GM23338 (cell line): Measurements from ENCODE around the gene C20orf141.

Experiments
- CREB1 ChIP-seq: fragments of 250-450 bp; sonication (Bioruptor Pico); IDR thresholded peaks from 2 replicates; pipeline ENCODE4 v1.5.0; 2020; ENCODE audit warnings: low read depth, mild to moderate bottlenecking, moderate library complexity
- ETS1 ChIP-seq: IDR thresholded peaks from 2 replicates; pipeline ENCODE4 v1.6.1; 2016; ENCODE audit warnings: antibody characterized with exemption
- EZH2 ChIP-seq: fragments of 200-600 bp; sonication (generic); IDR thresholded peaks from one replicate; pipeline ENCODE4 v1.8.0; 2017; ENCODE audit warnings: antibody characterized with exemption, mild to moderate bottlenecking, low read depth; ENCODE audit not compliant: unreplicated experiment
- EZH2phosphoT487 ChIP-seq: fragments of 200-600 bp; sonication (generic); IDR thresholded peaks from one replicate; pipeline ENCODE4 v1.8.1; 2018; ENCODE audit warnings: antibody characterized with exemption; ENCODE audit not compliant: unreplicated experiment
- JUNB ChIP-seq: IDR thresholded peaks from one replicate; pipeline ENCODE4 v1.6.1; 2016; ENCODE audit warnings: antibody characterized with exemption; ENCODE audit not compliant: unreplicated experiment
- NANOG ChIP-seq: IDR thresholded peaks from 2 replicates; pipeline ENCODE4 v1.6.1; 2016; ENCODE audit warnings: antibody characterized with exemption, borderline replicate concordance
- POLR2AphosphoS5 ChIP-seq: IDR thresholded peaks from 2 replicates; pipeline ENCODE4 v1.6.1; 2016; ENCODE audit warnings: antibody characterized with exemption, low read depth
- REST ChIP-seq: IDR thresholded peaks from one replicate; pipeline ENCODE4 v1.6.1; 2018; ENCODE audit warnings: antibody characterized with exemption; ENCODE audit not compliant: unreplicated experiment
- STAT1 ChIP-seq: IDR thresholded peaks from one replicate; pipeline ENCODE4 v1.6.1; 2016; ENCODE audit warnings: antibody characterized with exemption; ENCODE audit not compliant: unreplicated experiment
- ZNF114 ChIP-seq: fragments of 250-450 bp; sonication (Bioruptor Pico); IDR thresholded peaks from 2 replicates; pipeline ENCODE4 v1.5.0; 2020; ENCODE audit warnings: mild to moderate bottlenecking, moderate library complexity
- ZNF331 ChIP-seq: fragments of 250-450 bp; sonication (Bioruptor Pico); IDR thresholded peaks from 2 replicates; pipeline ENCODE4 v1.5.0; 2020; ENCODE audit warnings: low read depth, mild to moderate bottlenecking, moderate library complexity
- TF ChIP-seq, protein P1 (sequence below), 2 experiments: fragments of 200-600 bp in 1 of 2; sonication (generic) in 1 of 2; conservative IDR thresholded peaks; 2 replicates each; pipeline versions ENCODE4 v1.5.1 to v1.6.1; 2016 to 2017; ENCODE audit warnings: antibody characterized with exemption in 2 of 2, low read depth in 2 of 2, mild to moderate bottlenecking in 2 of 2, moderate library complexity in 1 of 2

DNA sequence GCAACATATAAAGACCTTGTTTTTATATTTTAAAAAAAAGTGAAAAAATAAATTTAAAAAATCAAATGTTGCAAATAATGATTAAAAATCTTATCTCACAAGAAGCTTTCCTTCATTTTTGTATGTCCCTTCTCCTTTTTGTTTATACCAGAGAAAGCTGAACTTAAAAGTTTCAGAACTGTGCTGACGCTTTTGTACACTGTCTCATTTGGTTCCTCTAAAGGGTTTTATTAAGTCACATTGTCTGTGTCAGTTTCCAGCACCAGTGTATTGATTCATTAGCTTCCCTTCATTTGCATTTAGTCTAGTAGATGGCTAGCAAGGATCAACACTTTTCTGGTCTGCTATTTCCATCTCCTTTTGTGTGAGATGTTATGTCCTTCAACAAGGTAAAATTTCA is 19.0 kb downstream of the C20orf141 start:
- TF ChIP-seq, protein P1, sequence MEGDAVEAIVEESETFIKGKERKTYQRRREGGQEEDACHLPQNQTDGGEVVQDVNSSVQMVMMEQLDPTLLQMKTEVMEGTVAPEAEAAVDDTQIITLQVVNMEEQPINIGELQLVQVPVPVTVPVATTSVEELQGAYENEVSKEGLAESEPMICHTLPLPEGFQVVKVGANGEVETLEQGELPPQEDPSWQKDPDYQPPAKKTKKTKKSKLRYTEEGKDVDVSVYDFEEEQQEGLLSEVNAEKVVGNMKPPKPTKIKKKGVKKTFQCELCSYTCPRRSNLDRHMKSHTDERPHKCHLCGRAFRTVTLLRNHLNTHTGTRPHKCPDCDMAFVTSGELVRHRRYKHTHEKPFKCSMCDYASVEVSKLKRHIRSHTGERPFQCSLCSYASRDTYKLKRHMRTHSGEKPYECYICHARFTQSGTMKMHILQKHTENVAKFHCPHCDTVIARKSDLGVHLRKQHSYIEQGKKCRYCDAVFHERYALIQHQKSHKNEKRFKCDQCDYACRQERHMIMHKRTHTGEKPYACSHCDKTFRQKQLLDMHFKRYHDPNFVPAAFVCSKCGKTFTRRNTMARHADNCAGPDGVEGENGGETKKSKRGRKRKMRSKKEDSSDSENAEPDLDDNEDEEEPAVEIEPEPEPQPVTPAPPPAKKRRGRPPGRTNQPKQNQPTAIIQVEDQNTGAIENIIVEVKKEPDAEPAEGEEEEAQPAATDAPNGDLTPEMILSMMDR (conservative IDR thresholded peaks at IDR 0.05; ENCODE audit: low read depth in 2 of 2): no peak
- TF ChIP-seq EZH2 (no peak), POLR2AphosphoS5 (no peak), JUNB (no peak), REST (no peak), EZH2phosphoT487 (no peak), ZNF114 (no peak), CREB1 (CRISPR knock-in tag) (no peak), ETS1 (no peak), ZNF331 (CRISPR knock-in tag) (no peak), STAT1 (no peak), NANOG (no peak)
